ENCODE measurements around the gene CPNE5. TPM values are rescaled to one million over a fixed set of nuclear protein-coding genes. Genes with fewer than 3 reads are reported as not detected.

CPNE5 gene
- polyA plus RNA-seq, 1 of the 3 experiments (the other 2 are of a cell fraction): 0.30 TPM

- TF ChIP-seq RCOR1 (IDR thresholded peaks at IDR 0.05; ENCODE audit: low read length) (no peak), JUND (IDR thresholded peaks at IDR 0.05) (no peak), NFIC (IDR thresholded peaks at IDR 0.05; ENCODE audit: borderline replicate concordance) (no peak), NRF1 (IDR thresholded peaks at IDR 0.05; ENCODE audit: low read depth, low read length) (no peak), PBX3 (IDR thresholded peaks at IDR 0.05) (no peak), IRF3 (IDR thresholded peaks at IDR 0.05; ENCODE audit: low read depth, low read length) (no peak)
These were observed 10.8 kb upstream of the CPNE5 start (continued) for GRCh38 chr6:36850021-36850420.

GRCh38 chr6:36848658-36849441 lies 9.6 kb upstream of the CPNE5 start:
- H3K9ac ChIP-seq: no peak overlapping the region
- no peak overlapping the region for H2AFZ ChIP-seq (ENCODE audit: low read depth)
- TF ChIP-seq FOSL2 (IDR thresholded peaks at IDR 0.05; ENCODE audit: borderline replicate concordance, low read depth) (no peak), CTCF (IDR thresholded peaks at IDR 0.05) (no peak), REST (IDR thresholded peaks at IDR 0.05; ENCODE audit: low read depth, low read length) (no peak), RAD21 (IDR thresholded peaks at IDR 0.05; ENCODE audit: low read length) (no peak), MAX (IDR thresholded peaks at IDR 0.05; ENCODE audit: low read depth) (no peak), RFX5 (IDR thresholded peaks at IDR 0.05; ENCODE audit: low read length) (no peak), CHD2 (IDR thresholded peaks at IDR 0.05; ENCODE audit: low read length, partially characterized antibody) (no peak), NRF1 (IDR thresholded peaks at IDR 0.05; ENCODE audit: low read depth, low read length) (no peak), SIN3A (IDR thresholded peaks at IDR 0.05; ENCODE audit: borderline replicate concordance, low read depth, low read length) (no peak), TEAD4 (IDR thresholded peaks at IDR 0.05; ENCODE audit: borderline replicate concordance, insufficient read depth) (no peak), GABPA (IDR thresholded peaks at IDR 0.05; ENCODE audit: low read depth) (no peak), TAF1 (IDR thresholded peaks at IDR 0.05; ENCODE audit: borderline replicate concordance, low read depth, low read length) (no peak), GATA2 (CRISPR knock-in tag; IDR thresholded peaks at IDR 0.05) (no peak), FOXJ3 (CRISPR knock-in tag; IDR thresholded peaks at IDR 0.05) (no peak), POLR2AphosphoS5 (IDR thresholded peaks at IDR 0.05; ENCODE audit: low read depth, low read length) (no peak), EZH2phosphoT487 (IDR thresholded peaks at IDR 0.05; ENCODE audit: borderline replicate concordance, low read depth) (no peak)
- H3K9me3 ChIP-seq: no peaks in the 10 kb centered on the region
- H3K27me3 ChIP-seq (ENCODE audit: insufficient read depth): no peaks in the 10 kb centered on the region
- H3K9me2 ChIP-seq: no peaks in the 10 kb centered on the region
- H4K20me1 ChIP-seq (ENCODE audit: insufficient read depth): no peaks in the 10 kb centered on the region
- DNase-seq: peak; percentile 51
- no peak overlapping the region for H3K4me2 ChIP-seq
- 91% methylated on average over 18 of the region's 26 CpGs for WGBS (ENCODE audit: low lambda C conversion rate)
- no peaks in the 10 kb centered on the region for H3K79me2 ChIP-seq (ENCODE audit: insufficient read depth)
- H3K36me3 ChIP-seq (replicated peaks in 1 of 2; ENCODE audit: control insufficient read depth in 1 of 2, insufficient read depth in 2 of 2, low read length in 1 of 2): peaks cover 9 to 13% of the 10 kb centered on the region in 2 experiments
- peaks cover 8 to 21% of the 10 kb centered on the region in 2 experiments; a peak in 2 of 4 replicates for H3K4me1 ChIP-seq (ENCODE audit: control insufficient read depth in 1 of 2, insufficient read depth in 2 of 2, low read depth in 1 of 2, low read length in 1 of 2)
- POLR2A ChIA-PET: interaction anchor here (0.6 to 1.2 kb wide), 2 partner anchors 25 to 251 kb away, joined by 3 read pairs; no protein-coding TSS in a partner anchor
- no peaks in the 10 kb centered on the region for H3F3A ChIP-seq (replicated peaks; ENCODE audit: insufficient read depth)
- CTCF ChIA-PET: interaction anchor here (1.1 to 7.2 kb wide), 12 partner anchors 8 to 90 kb away, joined by 4 to 200 read pairs (median 8); partner anchors contain the start of gene PPIL1
- H3K27ac ChIP-seq (ENCODE audit: low read depth in 2 of 2, low read length in 1 of 2): no peak overlapping the region
- H3K4me3 ChIP-seq (ENCODE audit: low read depth in 2 of 2, low read length in 1 of 2): no peak overlapping the region
